Measurements from ENCODE around the gene SCN8A.

DNA sequence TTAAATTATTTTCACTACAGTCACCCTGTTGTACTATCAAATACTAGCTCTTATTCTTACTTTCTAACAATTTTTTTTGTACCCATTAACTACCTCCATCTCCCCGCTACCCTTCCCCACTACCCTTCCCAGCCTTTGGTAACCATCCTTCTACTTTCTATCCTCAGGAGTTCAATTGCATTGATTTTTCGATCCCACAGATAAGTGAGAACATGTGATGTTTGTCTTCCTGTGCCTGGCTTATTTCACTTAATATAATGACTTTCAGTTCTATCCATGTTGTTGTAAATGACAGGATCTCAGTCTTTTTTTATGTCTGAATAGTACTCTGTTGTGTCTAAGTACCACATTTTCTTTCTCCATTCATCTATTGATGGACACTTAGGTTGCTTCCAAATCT lies 139.7 kb downstream of the SCN8A start:
- TF ChIP-seq, protein P1, sequence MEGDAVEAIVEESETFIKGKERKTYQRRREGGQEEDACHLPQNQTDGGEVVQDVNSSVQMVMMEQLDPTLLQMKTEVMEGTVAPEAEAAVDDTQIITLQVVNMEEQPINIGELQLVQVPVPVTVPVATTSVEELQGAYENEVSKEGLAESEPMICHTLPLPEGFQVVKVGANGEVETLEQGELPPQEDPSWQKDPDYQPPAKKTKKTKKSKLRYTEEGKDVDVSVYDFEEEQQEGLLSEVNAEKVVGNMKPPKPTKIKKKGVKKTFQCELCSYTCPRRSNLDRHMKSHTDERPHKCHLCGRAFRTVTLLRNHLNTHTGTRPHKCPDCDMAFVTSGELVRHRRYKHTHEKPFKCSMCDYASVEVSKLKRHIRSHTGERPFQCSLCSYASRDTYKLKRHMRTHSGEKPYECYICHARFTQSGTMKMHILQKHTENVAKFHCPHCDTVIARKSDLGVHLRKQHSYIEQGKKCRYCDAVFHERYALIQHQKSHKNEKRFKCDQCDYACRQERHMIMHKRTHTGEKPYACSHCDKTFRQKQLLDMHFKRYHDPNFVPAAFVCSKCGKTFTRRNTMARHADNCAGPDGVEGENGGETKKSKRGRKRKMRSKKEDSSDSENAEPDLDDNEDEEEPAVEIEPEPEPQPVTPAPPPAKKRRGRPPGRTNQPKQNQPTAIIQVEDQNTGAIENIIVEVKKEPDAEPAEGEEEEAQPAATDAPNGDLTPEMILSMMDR (conservative IDR thresholded peaks at IDR 0.05; ENCODE audit: low read depth in 2 of 2), result no peak
- TF ChIP-seq EZH2phosphoT487 (IDR thresholded peaks at IDR 0.05; ENCODE audit: unreplicated experiment) (no peak), EZH2 (IDR thresholded peaks at IDR 0.05; ENCODE audit: low read depth, unreplicated experiment) (no peak), CREB1 (CRISPR knock-in tag; IDR thresholded peaks at IDR 0.05; ENCODE audit: low read depth) (no peak), POLR2AphosphoS5 (IDR thresholded peaks at IDR 0.05; ENCODE audit: low read depth) (no peak), STAT1 (IDR thresholded peaks at IDR 0.05; ENCODE audit: unreplicated experiment) (no peak)
- TF ChIP-seq, protein P2, sequence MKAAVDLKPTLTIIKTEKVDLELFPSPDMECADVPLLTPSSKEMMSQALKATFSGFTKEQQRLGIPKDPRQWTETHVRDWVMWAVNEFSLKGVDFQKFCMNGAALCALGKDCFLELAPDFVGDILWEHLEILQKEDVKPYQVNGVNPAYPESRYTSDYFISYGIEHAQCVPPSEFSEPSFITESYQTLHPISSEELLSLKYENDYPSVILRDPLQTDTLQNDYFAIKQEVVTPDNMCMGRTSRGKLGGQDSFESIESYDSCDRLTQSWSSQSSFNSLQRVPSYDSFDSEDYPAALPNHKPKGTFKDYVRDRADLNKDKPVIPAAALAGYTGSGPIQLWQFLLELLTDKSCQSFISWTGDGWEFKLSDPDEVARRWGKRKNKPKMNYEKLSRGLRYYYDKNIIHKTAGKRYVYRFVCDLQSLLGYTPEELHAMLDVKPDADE (IDR thresholded peaks at IDR 0.05), result no peak

Measured in GM23338 (cell line).